Fibroblast of lung (primary cell): ENCODE measurements around the gene ZNF154. TPM values are rescaled to one million over a fixed set of nuclear protein-coding genes. Genes with fewer than 3 reads are reported as not detected.

ENCODE experiments used
- DNase-seq, 2 donors: peaks; one replicate each; pipeline versions ENCODE4 v3.0.0 to v3.0.0-alpha.2; 2010; ENCODE audit warnings: low read depth in 2 of 2
- H2AFZ ChIP-seq: 2 replicates; pipeline ENCODE4 v1.5.1; 2012; ENCODE audit warnings: low read length, control low read depth, inconsistent platforms
- H3K27ac ChIP-seq: 2 replicates; pipeline ENCODE4 v1.5.1; 2011; ENCODE audit warnings: low read length, control low read depth; ENCODE audit not compliant: insufficient read depth
- H3K27me3 ChIP-seq: 2 replicates; pipeline ENCODE4 v1.5.1; 2011; ENCODE audit warnings: mild to moderate bottlenecking, low read length; ENCODE audit not compliant: control insufficient read depth, insufficient read depth
- H3K36me3 ChIP-seq: 2 replicates; pipeline ENCODE4 v1.5.1; 2011; ENCODE audit warnings: low read length; ENCODE audit not compliant: control insufficient read depth, insufficient read depth
- H3K4me1 ChIP-seq: 2 replicates; pipeline ENCODE4 v1.5.1; 2011; ENCODE audit warnings: low read length; ENCODE audit not compliant: control insufficient read depth, insufficient read depth; ENCODE audit errors: extremely low read depth
- H3K4me2 ChIP-seq: 2 replicates; pipeline ENCODE4 v1.5.1; 2011; ENCODE audit warnings: low read length, control low read depth; ENCODE audit not compliant: insufficient read depth; ENCODE audit errors: extremely low read depth
- H3K4me3 ChIP-seq, 4 experiments: fragments of 200-600 bp in 1 of 4; sonication (generic) in 1 of 4; replicated peaks in 1 of 4; 2 replicates each; pipeline ENCODE4 v1.5.1; 2011 to 2016; ENCODE audit warnings: low read length in 4 of 4, low read depth in 3 of 4, mild to moderate bottlenecking in 3 of 4, control low read depth in 2 of 4, inconsistent platforms in 1 of 4, mixed read lengths in 1 of 4; ENCODE audit not compliant: insufficient read depth in 1 of 4; ENCODE audit errors: control extremely low read depth in 1 of 4
- H3K79me2 ChIP-seq: 2 replicates; pipeline ENCODE4 v1.5.1; 2012; ENCODE audit warnings: mild to moderate bottlenecking, low read length, inconsistent platforms; ENCODE audit not compliant: control insufficient read depth, insufficient read depth
- H3K9ac ChIP-seq: 2 replicates; pipeline ENCODE4 v1.5.1; 2011; ENCODE audit warnings: mild to moderate bottlenecking, low read length, control low read depth; ENCODE audit not compliant: insufficient read depth
- H3K9me3 ChIP-seq: 2 replicates; pipeline ENCODE4 v1.5.1; 2012; ENCODE audit warnings: low read depth, low read length; ENCODE audit not compliant: control insufficient read depth, insufficient read depth
- H4K20me1 ChIP-seq: 2 replicates; pipeline ENCODE4 v1.5.1; 2011; ENCODE audit warnings: low read length; ENCODE audit not compliant: control insufficient read depth, insufficient read depth; ENCODE audit errors: extremely low read depth
- EZH2 ChIP-seq: IDR thresholded peaks from 2 replicates; pipeline ENCODE4 v1.5.1; 2012; ENCODE audit warnings: low read length, control low read depth, mild to moderate bottlenecking; ENCODE audit errors: missing control alignments
- polyA minus RNA-seq: library from RNA; depleted of rRNA, polyadenylated mRNA; stranded (reverse); fragments of >200 nt; gene quantifications from 2 replicates; pipeline ENCODE4 v1.2.3, GENCODE V29; 2011; ENCODE audit warnings: low replicate concordance
- polyA plus RNA-seq, 2 donors: library from polyadenylated mRNA; depleted of rRNA in 1 of 2; stranded (reverse) in 1 of 2; unstranded in 1 of 2; fragments of >200 nt; gene quantifications; 2 replicates each; pipeline ENCODE4 v1.2.1, GENCODE V29; 2011 to 2012; ENCODE audit warnings: missing spikeins in 1 of 2
- total RNA-seq: library from RNA; depleted of rRNA; stranded (reverse); fragments of >200 nt; gene quantifications from 2 replicates; pipeline ENCODE4 v1.2.1, GENCODE V29; 2014
- TF ChIP-seq, protein P1 (sequence below), 2 donors: IDR thresholded peaks in 1 of 2; conservative IDR thresholded peaks in 1 of 2; 1 replicate in 1 of 2; 2 replicates in 1 of 2; pipeline ENCODE4 v1.5.1; 2011 to 2012; ENCODE audit warnings: low read length in 2 of 2, control low read depth in 1 of 2, inconsistent platforms in 1 of 2, low read depth in 1 of 2, mild to moderate bottlenecking in 1 of 2

Gene ZNF154
- total RNA-seq (3.3 and 6.3 TPM in 2 replicates), polyA plus RNA-seq (1.8 and 2.7 TPM in 2 replicates), polyA minus RNA-seq (0.24 and 0.89 TPM in 2 replicates)
- polyA plus RNA-seq (2012): 1.2 and 1.7 TPM in 2 replicates

DNA sequence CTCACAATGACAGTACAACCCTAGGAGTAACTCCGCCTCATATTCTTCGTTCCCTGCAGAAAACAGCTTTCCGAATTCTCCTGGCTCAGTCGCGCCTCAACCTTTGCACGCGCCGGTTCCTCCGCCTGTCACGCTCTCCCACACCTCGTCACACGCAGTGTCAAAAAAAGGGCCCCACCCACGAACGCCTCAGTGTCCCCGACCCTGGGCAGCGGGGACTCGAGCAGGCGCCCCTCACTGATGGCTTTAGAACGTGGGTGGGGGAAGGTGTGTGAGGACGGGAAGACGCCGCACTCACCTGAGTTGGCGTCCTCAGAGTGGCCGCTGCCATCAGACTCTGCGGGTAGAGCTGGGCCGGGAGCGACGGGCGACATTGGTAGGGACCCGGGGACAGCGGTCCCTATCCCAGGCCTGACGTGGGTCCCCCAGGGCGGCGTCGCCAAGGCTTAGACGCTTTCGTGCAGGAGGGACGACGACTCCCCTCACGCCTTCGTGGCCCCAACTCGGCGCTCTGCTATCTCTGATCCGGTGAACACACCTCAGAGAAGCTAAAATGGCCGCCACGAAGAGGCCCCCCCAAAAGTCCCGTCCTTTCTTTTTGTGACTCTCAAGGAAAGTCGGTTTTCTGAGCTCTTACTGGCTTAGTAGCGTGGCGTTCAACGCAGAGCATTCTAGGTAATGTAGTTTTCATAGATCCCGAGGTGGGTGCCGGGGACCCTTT, at the start of gene ZNF154:
TSS of gene ZNF154 (minus strand) at position 564 of the 721 bp plus-strand sequence. CDS start at position 331, 233 bp downstream.
- no peaks in the 10 kb centered on the region for H3K79me2 ChIP-seq
- H3K4me1 ChIP-seq: peaks cover 2% of the 10 kb centered on the region
- no peaks in the 10 kb centered on the region for H3K27me3 ChIP-seq
- H3K9me3 ChIP-seq: no peaks in the 10 kb centered on the region
- H2AFZ ChIP-seq: peak within 1 kb of the TSS; percentile 58
- peak within 1 kb of the TSS; percentile 71 for H3K9ac ChIP-seq
- H4K20me1 ChIP-seq: no peaks in the 10 kb centered on the region
- peak within 1 kb of the TSS; percentile 53 to 91 (median 72) for H3K4me3 ChIP-seq
- peak; percentile 79 to 84 for DNase-seq
- H3K4me2 ChIP-seq: peak within 1 kb of the TSS; percentile 78
- TF ChIP-seq, protein P1, sequence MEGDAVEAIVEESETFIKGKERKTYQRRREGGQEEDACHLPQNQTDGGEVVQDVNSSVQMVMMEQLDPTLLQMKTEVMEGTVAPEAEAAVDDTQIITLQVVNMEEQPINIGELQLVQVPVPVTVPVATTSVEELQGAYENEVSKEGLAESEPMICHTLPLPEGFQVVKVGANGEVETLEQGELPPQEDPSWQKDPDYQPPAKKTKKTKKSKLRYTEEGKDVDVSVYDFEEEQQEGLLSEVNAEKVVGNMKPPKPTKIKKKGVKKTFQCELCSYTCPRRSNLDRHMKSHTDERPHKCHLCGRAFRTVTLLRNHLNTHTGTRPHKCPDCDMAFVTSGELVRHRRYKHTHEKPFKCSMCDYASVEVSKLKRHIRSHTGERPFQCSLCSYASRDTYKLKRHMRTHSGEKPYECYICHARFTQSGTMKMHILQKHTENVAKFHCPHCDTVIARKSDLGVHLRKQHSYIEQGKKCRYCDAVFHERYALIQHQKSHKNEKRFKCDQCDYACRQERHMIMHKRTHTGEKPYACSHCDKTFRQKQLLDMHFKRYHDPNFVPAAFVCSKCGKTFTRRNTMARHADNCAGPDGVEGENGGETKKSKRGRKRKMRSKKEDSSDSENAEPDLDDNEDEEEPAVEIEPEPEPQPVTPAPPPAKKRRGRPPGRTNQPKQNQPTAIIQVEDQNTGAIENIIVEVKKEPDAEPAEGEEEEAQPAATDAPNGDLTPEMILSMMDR (conservative IDR thresholded peaks at IDR 0.05 in 1 of 2, IDR thresholded peaks at IDR 0.05 in 1 of 2; ENCODE audit: low read depth in 1 of 2, low read length in 2 of 2): no peak
- no peak for TF ChIP-seq EZH2
- H3K36me3 ChIP-seq: no peaks in the 10 kb centered on the region
- H3K27ac ChIP-seq: peak within 1 kb of the TSS; percentile 39

DNA sequence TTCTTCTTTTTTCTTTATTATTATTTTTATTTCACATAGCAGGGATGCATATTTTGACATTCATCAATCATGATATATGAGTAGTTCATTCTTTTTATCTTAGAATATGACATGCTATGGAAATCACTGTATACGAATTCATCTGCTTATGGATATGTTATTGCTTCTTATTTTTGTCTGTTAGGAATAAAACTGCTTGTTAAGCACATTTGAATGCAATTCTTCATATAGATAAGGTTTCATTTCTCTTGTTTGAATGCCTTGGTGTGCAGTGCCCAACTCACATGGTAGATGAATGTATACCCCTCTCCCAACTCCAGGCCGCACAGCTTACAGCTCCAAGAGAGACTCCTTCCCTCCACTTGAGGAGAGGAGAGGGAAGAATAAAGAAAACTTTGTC, 48.9 kb upstream of the ZNF154 start:
- Histone ChIP-seq H3K36me3 (peaks cover 23% of the 10 kb centered on the region), H3K4me1 (no peaks in the 10 kb centered on the region), H3K9me3 (peaks cover 9% of the 10 kb centered on the region), H2AFZ (no peak overlapping the region), H4K20me1 (no peaks in the 10 kb centered on the region), H3K4me3 (no peak overlapping the region), H3K27me3 (no peaks in the 10 kb centered on the region), H3K27ac (no peak overlapping the region), H3K4me2 (no peak overlapping the region), H3K9ac (no peak overlapping the region), H3K79me2 (no peaks in the 10 kb centered on the region)
- TF ChIP-seq, protein P1 (conservative IDR thresholded peaks at IDR 0.05 in 1 of 2, IDR thresholded peaks at IDR 0.05 in 1 of 2; ENCODE audit: low read depth in 1 of 2, low read length in 2 of 2): no peak
- no peak for TF ChIP-seq EZH2
- no peak for DNase-seq

DNA sequence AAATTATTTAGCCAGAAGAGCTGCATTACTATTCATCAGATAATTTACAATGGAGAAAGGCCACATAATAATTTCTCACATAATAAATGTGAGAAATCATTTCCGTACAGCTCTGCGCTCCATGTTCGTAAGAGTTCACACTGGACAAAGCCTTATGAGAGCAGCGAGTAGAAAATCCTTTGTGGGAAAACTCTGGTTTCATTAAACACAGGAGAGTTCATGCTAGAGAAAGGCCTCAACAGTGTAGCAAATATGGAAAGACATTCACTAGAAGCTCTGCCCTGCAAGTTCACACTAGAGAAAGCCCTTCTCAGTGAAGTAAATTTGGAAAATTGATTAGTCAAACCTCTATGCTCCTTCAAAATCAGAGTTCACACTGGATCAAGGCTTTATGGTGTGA, 46.0 kb upstream of the ZNF154 start:
- no peaks in the 10 kb centered on the region for H3K79me2 ChIP-seq
- H3K4me2 ChIP-seq: no peak overlapping the region
- no peaks in the 10 kb centered on the region for H3K4me1 ChIP-seq
- H3K27ac ChIP-seq: no peak overlapping the region
- no peaks in the 10 kb centered on the region for H4K20me1 ChIP-seq
- TF ChIP-seq, protein P1 (conservative IDR thresholded peaks at IDR 0.05 in 1 of 2, IDR thresholded peaks at IDR 0.05 in 1 of 2; ENCODE audit: low read depth in 1 of 2, low read length in 2 of 2): no peak
- H3K9me3 ChIP-seq: peaks cover 10% of the 10 kb centered on the region
- H3K4me3 ChIP-seq: no peak overlapping the region
- no peak overlapping the region for H2AFZ ChIP-seq
- H3K36me3 ChIP-seq: peaks cover 28% of the 10 kb centered on the region
- no peaks in the 10 kb centered on the region for H3K27me3 ChIP-seq
- H3K9ac ChIP-seq: no peak overlapping the region
- no peak for DNase-seq
